Liver (tissue), 3 donors: ENCODE data around the gene IDH3B.

ENCODE experiments used
- EGR1 ChIP-seq, 2 donors: IDR thresholded peaks; 2 replicates each; pipeline ENCODE4 v1.6.1; 2016 to 2018; ENCODE audit warnings: antibody characterized with exemption in 2 of 2, low read depth in 2 of 2
- FOXA2 ChIP-seq: IDR thresholded peaks from 2 replicates; pipeline ENCODE4 v1.6.1; 2016; ENCODE audit warnings: antibody characterized with exemption
- GABPA ChIP-seq, 2 donors: IDR thresholded peaks in 1 of 2; conservative IDR thresholded peaks in 1 of 2; 2 replicates each; pipeline ENCODE4 v1.6.1; 2016; ENCODE audit warnings: antibody characterized with exemption in 2 of 2, mild to moderate bottlenecking in 1 of 2, moderate library complexity in 1 of 2
- HNF4G ChIP-seq: IDR thresholded peaks from 2 replicates; pipeline ENCODE4 v1.6.1; 2016; ENCODE audit warnings: antibody characterized with exemption
- JUND ChIP-seq, 2 donors: IDR thresholded peaks; 2 replicates each; pipeline ENCODE4 v1.6.1; 2016; ENCODE audit warnings: antibody characterized with exemption in 2 of 2
- RAD21 ChIP-seq, 2 donors: IDR thresholded peaks; 2 replicates each; pipeline ENCODE4 v1.6.1; 2016; ENCODE audit warnings: antibody characterized with exemption in 2 of 2, mild to moderate bottlenecking in 2 of 2
- YY1 ChIP-seq: IDR thresholded peaks from 2 replicates; pipeline ENCODE4 v1.6.1; 2016; ENCODE audit warnings: antibody characterized with exemption, mild to moderate bottlenecking
- TF ChIP-seq, protein P1 (sequence below): fragments of 150-350 bp; IDR thresholded peaks from 2 replicates; pipeline ENCODE4 v1.5.1; 2017; ENCODE audit warnings: improper control_type of control experiment, low read depth, low read length; ENCODE audit not compliant: missing input control
- TF ChIP-seq, protein P2 (sequence below): IDR thresholded peaks from 2 replicates; pipeline ENCODE4 v1.6.1; 2016; ENCODE audit warnings: antibody characterized with exemption, mild to moderate bottlenecking
- TF ChIP-seq, protein P3 (sequence below): IDR thresholded peaks from 2 replicates; pipeline ENCODE4 v1.6.1; 2016; ENCODE audit warnings: antibody characterized with exemption
- TF ChIP-seq, protein P4 (sequence below): IDR thresholded peaks from 2 replicates; pipeline ENCODE4 v1.6.1; 2016; ENCODE audit warnings: antibody characterized with exemption
- donor health status: healthy.
- donor health status: healthy.

DNA sequence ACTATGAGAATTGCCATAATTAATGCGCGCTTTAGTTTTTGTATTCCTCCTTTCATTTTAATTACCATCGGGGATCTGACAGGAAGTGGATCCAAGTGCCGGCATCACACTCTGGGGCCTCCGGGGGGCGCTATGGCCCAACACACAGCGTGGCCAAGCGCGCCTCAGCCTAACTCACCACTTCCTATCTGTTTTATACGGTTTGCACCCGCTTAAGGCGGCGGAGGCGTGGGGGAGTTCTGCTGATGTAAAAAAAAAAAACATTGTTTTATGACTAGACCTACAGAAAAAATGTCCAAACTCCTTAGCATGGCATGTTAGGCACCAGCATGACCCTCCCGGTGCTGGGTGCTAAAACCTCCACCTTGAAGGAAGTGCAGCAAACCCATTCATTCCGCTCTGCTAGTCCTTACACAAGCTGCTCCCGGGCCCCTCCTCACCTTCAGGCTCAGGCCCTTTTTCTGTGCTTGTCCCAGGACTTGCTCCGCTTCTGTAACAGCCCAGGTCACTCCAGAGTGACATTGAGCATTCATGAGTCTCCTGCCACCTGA, 24.1 kb upstream of the IDH3B start:
- no peak for TF ChIP-seq EGR1 (IDR thresholded peaks at IDR 0.05; ENCODE audit: low read depth in 2 of 2)
- TF ChIP-seq, protein P1, sequence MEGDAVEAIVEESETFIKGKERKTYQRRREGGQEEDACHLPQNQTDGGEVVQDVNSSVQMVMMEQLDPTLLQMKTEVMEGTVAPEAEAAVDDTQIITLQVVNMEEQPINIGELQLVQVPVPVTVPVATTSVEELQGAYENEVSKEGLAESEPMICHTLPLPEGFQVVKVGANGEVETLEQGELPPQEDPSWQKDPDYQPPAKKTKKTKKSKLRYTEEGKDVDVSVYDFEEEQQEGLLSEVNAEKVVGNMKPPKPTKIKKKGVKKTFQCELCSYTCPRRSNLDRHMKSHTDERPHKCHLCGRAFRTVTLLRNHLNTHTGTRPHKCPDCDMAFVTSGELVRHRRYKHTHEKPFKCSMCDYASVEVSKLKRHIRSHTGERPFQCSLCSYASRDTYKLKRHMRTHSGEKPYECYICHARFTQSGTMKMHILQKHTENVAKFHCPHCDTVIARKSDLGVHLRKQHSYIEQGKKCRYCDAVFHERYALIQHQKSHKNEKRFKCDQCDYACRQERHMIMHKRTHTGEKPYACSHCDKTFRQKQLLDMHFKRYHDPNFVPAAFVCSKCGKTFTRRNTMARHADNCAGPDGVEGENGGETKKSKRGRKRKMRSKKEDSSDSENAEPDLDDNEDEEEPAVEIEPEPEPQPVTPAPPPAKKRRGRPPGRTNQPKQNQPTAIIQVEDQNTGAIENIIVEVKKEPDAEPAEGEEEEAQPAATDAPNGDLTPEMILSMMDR, result peak; percentile 55
- TF ChIP-seq, protein P2, sequence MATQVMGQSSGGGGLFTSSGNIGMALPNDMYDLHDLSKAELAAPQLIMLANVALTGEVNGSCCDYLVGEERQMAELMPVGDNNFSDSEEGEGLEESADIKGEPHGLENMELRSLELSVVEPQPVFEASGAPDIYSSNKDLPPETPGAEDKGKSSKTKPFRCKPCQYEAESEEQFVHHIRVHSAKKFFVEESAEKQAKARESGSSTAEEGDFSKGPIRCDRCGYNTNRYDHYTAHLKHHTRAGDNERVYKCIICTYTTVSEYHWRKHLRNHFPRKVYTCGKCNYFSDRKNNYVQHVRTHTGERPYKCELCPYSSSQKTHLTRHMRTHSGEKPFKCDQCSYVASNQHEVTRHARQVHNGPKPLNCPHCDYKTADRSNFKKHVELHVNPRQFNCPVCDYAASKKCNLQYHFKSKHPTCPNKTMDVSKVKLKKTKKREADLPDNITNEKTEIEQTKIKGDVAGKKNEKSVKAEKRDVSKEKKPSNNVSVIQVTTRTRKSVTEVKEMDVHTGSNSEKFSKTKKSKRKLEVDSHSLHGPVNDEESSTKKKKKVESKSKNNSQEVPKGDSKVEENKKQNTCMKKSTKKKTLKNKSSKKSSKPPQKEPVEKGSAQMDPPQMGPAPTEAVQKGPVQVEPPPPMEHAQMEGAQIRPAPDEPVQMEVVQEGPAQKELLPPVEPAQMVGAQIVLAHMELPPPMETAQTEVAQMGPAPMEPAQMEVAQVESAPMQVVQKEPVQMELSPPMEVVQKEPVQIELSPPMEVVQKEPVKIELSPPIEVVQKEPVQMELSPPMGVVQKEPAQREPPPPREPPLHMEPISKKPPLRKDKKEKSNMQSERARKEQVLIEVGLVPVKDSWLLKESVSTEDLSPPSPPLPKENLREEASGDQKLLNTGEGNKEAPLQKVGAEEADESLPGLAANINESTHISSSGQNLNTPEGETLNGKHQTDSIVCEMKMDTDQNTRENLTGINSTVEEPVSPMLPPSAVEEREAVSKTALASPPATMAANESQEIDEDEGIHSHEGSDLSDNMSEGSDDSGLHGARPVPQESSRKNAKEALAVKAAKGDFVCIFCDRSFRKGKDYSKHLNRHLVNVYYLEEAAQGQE, result no peak
- TF ChIP-seq, protein P3, sequence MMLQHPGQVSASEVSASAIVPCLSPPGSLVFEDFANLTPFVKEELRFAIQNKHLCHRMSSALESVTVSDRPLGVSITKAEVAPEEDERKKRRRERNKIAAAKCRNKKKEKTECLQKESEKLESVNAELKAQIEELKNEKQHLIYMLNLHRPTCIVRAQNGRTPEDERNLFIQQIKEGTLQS, result no peak
- no peak for TF ChIP-seq JUND (IDR thresholded peaks at IDR 0.05)
- TF ChIP-seq YY1, result no peak
- TF ChIP-seq, protein P4, sequence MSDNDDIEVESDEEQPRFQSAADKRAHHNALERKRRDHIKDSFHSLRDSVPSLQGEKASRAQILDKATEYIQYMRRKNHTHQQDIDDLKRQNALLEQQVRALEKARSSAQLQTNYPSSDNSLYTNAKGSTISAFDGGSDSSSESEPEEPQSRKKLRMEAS, result no peak
- peak; percentile 73 to 82 for TF ChIP-seq RAD21 (IDR thresholded peaks at IDR 0.05)
- no peak for TF ChIP-seq GABPA (IDR thresholded peaks at IDR 0.05 in 1 of 2, conservative IDR thresholded peaks at IDR 0.05 in 1 of 2)
- TF ChIP-seq HNF4G, result no peak
- TF ChIP-seq FOXA2, result no peak
